Stimulated activated naive B cell treated with anti-CD40 and anti-IgM and Interleukin-4, amounts not matched to agents 10 μg/mL and 1 μg/mL and 100 μg/mL, for 72 hours (primary cell): ENCODE data around the gene RHOT2.

Experiments
- ATAC-seq, 2 donors: fragments of 150-1000 bp; cut with Tn5 transposase; replicated peaks; 2 replicates each; pipeline ENCODE4 v1.10.0; 2021; ENCODE audit warnings: moderate library complexity in 1 of 2
- DNase-seq: peaks from one replicate; pipeline ENCODE4 v3.0.0; 2021
- H3K27ac Mint-ChIP-seq: one replicate; pipeline ENCODE4 v1.8.0; 2022; ENCODE audit warnings: mild to moderate bottlenecking, mixed read lengths
- H3K27me3 Mint-ChIP-seq, 2 donors: one replicate each; pipeline ENCODE4 v1.8.0; 2022; ENCODE audit warnings: mixed read lengths in 2 of 2
- H3K36me3 Mint-ChIP-seq, 2 donors: one replicate each; pipeline ENCODE4 v1.8.0; 2022; ENCODE audit warnings: mixed read lengths in 2 of 2, mild to moderate bottlenecking in 1 of 2
- H3K4me1 Mint-ChIP-seq, 2 donors: one replicate each; pipeline ENCODE4 v1.8.0; 2022; ENCODE audit warnings: mixed read lengths in 2 of 2, mild to moderate bottlenecking in 1 of 2
- H3K4me3 Mint-ChIP-seq, 2 donors: one replicate each; pipeline ENCODE4 v1.8.0; 2022; ENCODE audit warnings: mild to moderate bottlenecking in 2 of 2, mixed read lengths in 2 of 2, moderate library complexity in 1 of 2
- H3K9me3 Mint-ChIP-seq, 2 donors: one replicate each; pipeline ENCODE4 v1.8.0; 2022; ENCODE audit warnings: mixed read lengths in 2 of 2, mild to moderate bottlenecking in 1 of 2

RHOT2 gene

GRCh38 chr16:637081-638018 lies 30.6 kb upstream of the RHOT2 start:
- peaks cover 4 to 7% of the 10 kb centered on the region in 2 donors for H3K36me3 Mint-ChIP-seq
- H3K27me3 Mint-ChIP-seq = peaks cover 5 to 6% of the 10 kb centered on the region in 2 donors
- peaks cover 18 to 30% of the 10 kb centered on the region in 2 donors for H3K4me1 Mint-ChIP-seq
- ATAC-seq (peak in 1 of 2 donors; percentile 64), DNase-seq (no peak)
- H3K4me3 Mint-ChIP-seq = peak overlapping the region; percentile 93 to 94
- peaks cover 0 to 2% of the 10 kb centered on the region in 2 donors for H3K9me3 Mint-ChIP-seq
- H3K27ac Mint-ChIP-seq = peak overlapping the region; percentile 100

- H3K4me3 Mint-ChIP-seq = no peak overlapping the region
- ATAC-seq (no peak), DNase-seq (no peak)
- H3K27ac Mint-ChIP-seq = no peak overlapping the region
- H3K36me3 Mint-ChIP-seq = peaks cover 4 to 7% of the 10 kb centered on the region in 2 donors
- H3K27me3 Mint-ChIP-seq = peaks cover 5 to 6% of the 10 kb centered on the region in 2 donors
- H3K4me1 Mint-ChIP-seq = peaks cover 21 to 37% of the 10 kb centered on the region in 2 donors
- peaks cover 0 to 2% of the 10 kb centered on the region in 2 donors for H3K9me3 Mint-ChIP-seq
Measured at GRCh38 chr16:638034-638543, 29.8 kb upstream of the RHOT2 start.

GRCh38 chr16:638836-639235 lies 29.1 kb upstream of the RHOT2 start:
- H3K27me3 Mint-ChIP-seq = peaks cover 5 to 6% of the 10 kb centered on the region in 2 donors
- peaks cover 0 to 2% of the 10 kb centered on the region in 2 donors for H3K9me3 Mint-ChIP-seq
- ATAC-seq (no peak), DNase-seq (no peak)
- H3K4me1 Mint-ChIP-seq = peaks cover 23 to 44% of the 10 kb centered on the region in 2 donors
- no peak overlapping the region for H3K27ac Mint-ChIP-seq
- peaks cover 6 to 7% of the 10 kb centered on the region in 2 donors for H3K36me3 Mint-ChIP-seq
- H3K4me3 Mint-ChIP-seq = no peak overlapping the region

- Mint-ChIP-seq H3K27ac (peak overlapping the region; percentile 59), H3K36me3 (peaks cover 11 to 17% of the 10 kb centered on the region in 2 donors), H3K27me3 (peaks cover 5 to 6% of the 10 kb centered on the region in 2 donors), H3K9me3 (peaks cover 0 to 2% of the 10 kb centered on the region in 2 donors), H3K4me3 (peak overlapping the region; percentile 60 to 77), H3K4me1 (peaks cover 28 to 47% of the 10 kb centered on the region in 2 donors)
- no peak for DNase-seq
- no peak for ATAC-seq
Measured at GRCh38 chr16:640614-641013, 27.3 kb upstream of the RHOT2 start.

- Mint-ChIP-seq H3K4me3 (peak within 1 kb of the TSS; percentile 83 to 84), H3K27me3 (peaks cover 3 to 4% of the 10 kb centered on the region in 2 donors), H3K36me3 (peaks cover 11 to 13% of the 10 kb centered on the region in 2 donors), H3K9me3 (peaks cover 0 to 2% of the 10 kb centered on the region in 2 donors), H3K4me1 (peaks cover 24 to 50% of the 10 kb centered on the region in 2 donors), H3K27ac (peak within 1 kb of the TSS; percentile 73)
- DNase-seq (peak; percentile 78), ATAC-seq (peak; percentile 64 to 65)
Measured at GRCh38 chr16:641326-642188, 26.4 kb upstream of the RHOT2 start, which contains the start of gene MCRIP2. TSS of gene MCRIP2 (plus strand) at chr16:641828. CDS start at chr16:641992, 164 bp downstream.

GRCh38 chr16:642189-643049 lies 25.5 kb upstream of the RHOT2 start:
- ATAC-seq (peak; percentile 63 to 67), DNase-seq (peak; percentile 43)
- Mint-ChIP-seq H3K36me3 (peaks cover 7 to 10% of the 10 kb centered on the region in 2 donors), H3K4me1 (peaks cover 23 to 54% of the 10 kb centered on the region in 2 donors), H3K4me3 (peak overlapping the region; percentile 83 to 84), H3K27me3 (no peaks in the 10 kb centered on the region), H3K27ac (peak overlapping the region; percentile 73), H3K9me3 (no peaks in the 10 kb centered on the region)

GRCh38 chr16:643050-643368 lies 24.9 kb upstream of the RHOT2 start:
- H3K27ac Mint-ChIP-seq = peak overlapping the region; percentile 73
- peak overlapping the region; percentile 83 to 84 for H3K4me3 Mint-ChIP-seq
- peaks cover 7 to 10% of the 10 kb centered on the region in 2 donors for H3K36me3 Mint-ChIP-seq
- ATAC-seq (no peak), DNase-seq (no peak)
- H3K4me1 Mint-ChIP-seq = peaks cover 24 to 58% of the 10 kb centered on the region in 2 donors
- H3K27me3 Mint-ChIP-seq = no peaks in the 10 kb centered on the region
- H3K9me3 Mint-ChIP-seq = no peaks in the 10 kb centered on the region

- H3K27me3 Mint-ChIP-seq = no peaks in the 10 kb centered on the region
- no peak for DNase-seq
- ATAC-seq = no peak
- peak overlapping the region in 1 of 2 donors; percentile 84 for H3K4me3 Mint-ChIP-seq
- peak overlapping the region; percentile 56 for H3K27ac Mint-ChIP-seq
- peaks cover 7 to 10% of the 10 kb centered on the region in 2 donors for H3K36me3 Mint-ChIP-seq
- H3K4me1 Mint-ChIP-seq = peaks cover 22 to 60% of the 10 kb centered on the region in 2 donors
- no peaks in the 10 kb centered on the region for H3K9me3 Mint-ChIP-seq
Measured at GRCh38 chr16:644556-644955, 23.4 kb upstream of the RHOT2 start.

- Mint-ChIP-seq H3K9me3 (no peaks in the 10 kb centered on the region), H3K27me3 (no peaks in the 10 kb centered on the region), H3K36me3 (peaks cover 7 to 10% of the 10 kb centered on the region in 2 donors), H3K27ac (peak overlapping the region; percentile 31), H3K4me3 (peak overlapping the region in 1 of 2 donors; percentile 28), H3K4me1 (peaks cover 26 to 62% of the 10 kb centered on the region in 2 donors)
- no peak for DNase-seq
- ATAC-seq = no peak
Measured at GRCh38 chr16:645852-646678, 21.9 kb upstream of the RHOT2 start.

- peaks cover 9 to 10% of the 10 kb centered on the region in 2 donors for H3K36me3 Mint-ChIP-seq
- H3K4me3 Mint-ChIP-seq = peak overlapping the region; percentile 36 to 37
- H3K27ac Mint-ChIP-seq = peak overlapping the region; percentile 51
Measured at GRCh38 chr16:646679-647172, 21.2 kb upstream of the RHOT2 start.

GRCh38 chr16:647173-647902 lies 20.6 kb upstream of the RHOT2 start:
- DNase-seq = no peak
- no peaks in the 10 kb centered on the region for H3K27me3 Mint-ChIP-seq
- peaks cover 9 to 10% of the 10 kb centered on the region in 2 donors for H3K36me3 Mint-ChIP-seq
- peak overlapping the region; percentile 51 for H3K27ac Mint-ChIP-seq
- H3K4me1 Mint-ChIP-seq = peaks cover 26 to 62% of the 10 kb centered on the region in 2 donors
- H3K4me3 Mint-ChIP-seq = peak overlapping the region; percentile 36 to 37
- no peaks in the 10 kb centered on the region for H3K9me3 Mint-ChIP-seq
- ATAC-seq = no peak

More at GRCh38 chr16:646679-647172, 21.2 kb upstream of the RHOT2 start:
- ATAC-seq (no peak), DNase-seq (no peak)
- Mint-ChIP-seq H3K9me3 (no peaks in the 10 kb centered on the region), H3K4me1 (peaks cover 26 to 62% of the 10 kb centered on the region in 2 donors), H3K27me3 (no peaks in the 10 kb centered on the region)
